HG02884 (cell line): Measurements from ENCODE around the gene OGA.
"Not testable (repeated sequence)": the region's sequence is repeated elsewhere in the genome, so short reads cannot be mapped to it uniquely, and the experiment has no call there.

ENCODE experiments used
- ATAC-seq: cut with Tn5 transposase; IDR thresholded peaks from one replicate; pipeline ENCODE4 v1.9.1; 2021; ENCODE audit warnings: mild to moderate bottlenecking, moderate library complexity; ENCODE audit not compliant: unreplicated experiment

The OGA gene

DNA sequence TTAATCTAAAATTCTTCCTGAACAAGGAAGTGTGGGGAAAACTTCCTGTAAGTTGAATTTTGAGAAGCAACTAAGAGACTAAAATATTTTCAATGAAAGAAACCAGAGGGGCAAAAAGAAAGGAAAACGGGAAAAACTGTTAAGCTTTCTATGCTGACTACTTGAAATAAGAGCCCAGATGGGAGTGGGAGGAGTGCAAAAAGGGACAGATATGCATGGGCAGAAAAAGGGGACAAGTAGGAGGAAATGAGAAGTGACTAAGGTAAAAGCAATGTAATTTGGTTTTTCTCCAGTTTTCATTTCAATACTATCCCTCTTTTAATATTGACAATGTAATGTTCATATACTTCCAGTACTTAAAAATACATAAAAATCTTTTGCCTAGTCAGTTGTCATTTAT lies 11.1 kb downstream of the OGA start:
- ATAC-seq: no peak

DNA sequence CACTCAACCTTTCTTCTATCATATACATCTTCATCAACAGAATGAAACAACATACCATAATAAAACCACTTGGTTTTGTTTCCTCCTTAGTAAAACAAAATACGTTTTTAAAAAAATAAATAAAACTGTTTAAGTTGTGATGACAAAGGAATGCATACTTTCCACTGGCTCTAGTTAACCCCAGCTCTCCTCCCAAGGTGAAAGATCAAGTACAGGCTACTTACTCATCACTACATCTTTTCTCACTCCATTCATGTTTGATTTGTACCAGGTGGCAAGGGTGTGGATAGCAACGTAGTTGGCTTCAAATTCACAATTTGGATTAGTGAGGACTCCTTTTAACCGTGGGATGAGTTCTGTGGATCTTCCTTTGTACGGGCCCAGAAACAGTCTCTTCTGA lies 14.7 kb downstream of the OGA start:
- ATAC-seq: no peak

DNA sequence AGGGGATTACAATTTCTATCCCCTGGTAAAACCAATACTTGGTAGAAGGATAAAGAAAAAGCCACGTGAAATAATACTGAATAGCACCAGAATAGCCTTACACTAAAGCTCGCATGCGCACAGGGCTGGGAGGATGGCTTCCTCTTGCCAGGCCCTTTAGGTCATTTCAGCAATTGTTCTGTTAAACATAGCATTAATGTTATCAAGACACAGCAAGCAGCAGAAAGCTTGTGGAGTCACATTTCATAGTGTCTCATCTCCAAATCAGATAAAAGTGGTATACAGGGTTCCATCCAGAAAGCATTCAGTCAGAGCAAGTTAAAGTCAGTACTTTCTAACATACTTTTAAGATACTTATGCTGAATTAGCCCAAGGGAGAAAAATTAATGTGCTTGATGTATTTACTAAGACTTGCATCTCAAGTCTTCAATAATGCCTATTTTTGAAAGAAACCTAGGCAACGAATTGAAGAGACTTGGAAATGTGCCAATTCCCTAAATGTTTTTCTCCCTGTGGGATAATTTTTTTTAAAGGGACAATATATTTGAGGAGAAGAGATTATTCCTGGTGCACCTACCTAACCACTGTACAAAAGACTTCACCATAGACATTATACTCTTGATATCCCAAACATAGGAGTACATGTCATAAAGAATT lies 20.7 kb downstream of the OGA start:
- no peak for ATAC-seq

DNA sequence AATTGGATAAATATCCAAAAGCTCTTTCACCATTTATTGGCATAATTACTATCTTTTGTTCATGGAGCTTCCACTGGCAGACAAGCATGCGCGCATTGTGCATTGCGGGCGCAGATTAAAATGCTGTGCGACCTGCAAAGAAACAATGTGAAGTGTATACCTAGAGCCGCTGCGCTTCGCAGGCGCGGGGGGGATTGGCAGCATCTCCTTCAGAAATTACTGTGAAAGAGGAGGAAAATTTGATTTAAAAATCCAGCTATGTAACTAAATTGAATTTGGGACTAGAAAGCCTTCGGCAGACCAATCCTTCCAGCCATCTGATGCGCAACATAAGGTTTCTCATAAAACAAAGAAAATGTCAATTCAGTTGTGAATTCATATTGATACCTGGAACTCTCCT lies 24.7 kb downstream of the OGA start:
- ATAC-seq: no peak

DNA sequence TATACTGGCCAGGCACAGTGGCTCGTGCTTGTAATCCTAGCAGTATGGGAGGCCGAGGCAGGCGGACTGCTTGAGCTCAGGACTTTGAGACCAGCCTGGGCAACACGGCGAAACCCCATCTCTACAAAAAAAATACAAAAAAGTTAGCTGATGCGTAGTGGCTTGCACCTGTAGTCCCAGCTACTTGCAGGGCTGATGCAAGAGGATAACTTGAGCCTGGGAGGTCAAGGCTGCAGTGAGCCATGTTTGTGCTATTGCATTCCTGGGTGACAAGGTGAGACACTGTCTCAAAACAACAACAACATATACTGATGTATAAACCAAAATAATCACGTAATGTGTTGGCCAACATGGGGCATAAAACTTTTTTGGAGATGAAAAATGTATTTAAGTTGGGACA lies 28.6 kb downstream of the OGA start:
- ATAC-seq: no peak

DNA sequence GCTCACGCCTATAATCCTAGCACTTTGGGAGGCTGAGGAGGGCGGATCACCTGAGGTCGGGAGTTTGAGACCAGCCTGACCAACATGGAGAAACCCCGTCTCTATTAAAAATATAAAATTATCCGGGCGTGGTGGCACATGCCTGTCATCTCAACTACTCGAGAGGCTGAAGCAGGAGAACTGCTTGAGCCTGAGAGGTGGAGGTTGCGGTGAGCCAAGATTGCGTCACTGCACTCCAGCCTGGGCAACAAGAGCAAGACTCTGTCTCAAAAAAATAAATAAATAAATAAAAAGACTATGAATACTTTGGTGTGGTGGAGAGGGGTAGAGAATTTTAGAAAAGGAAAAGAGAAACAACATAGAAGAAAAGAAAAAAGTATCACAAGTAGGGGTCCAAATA lies 29.0 kb downstream of the OGA start:
- not testable (repeated sequence) for ATAC-seq

DNA sequence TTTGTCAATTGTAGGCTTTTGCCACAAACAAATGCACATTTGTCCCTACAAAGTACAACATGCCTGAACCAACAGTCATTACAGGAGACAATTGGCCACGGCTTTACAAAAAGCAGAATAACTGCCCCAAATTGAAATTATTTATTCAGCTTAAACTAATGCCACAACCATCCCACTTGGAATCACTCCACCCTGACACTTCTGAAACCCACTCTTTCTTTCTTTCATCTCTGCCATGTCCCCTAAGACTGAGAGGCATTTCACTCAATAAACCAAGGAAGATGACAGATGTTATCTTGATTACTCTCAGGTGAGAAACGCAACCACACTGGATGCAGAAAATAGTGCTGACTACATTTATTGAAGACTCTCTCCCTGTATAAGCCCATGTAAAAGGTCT lies 32.4 kb downstream of the OGA start:
- ATAC-seq: no peak

DNA sequence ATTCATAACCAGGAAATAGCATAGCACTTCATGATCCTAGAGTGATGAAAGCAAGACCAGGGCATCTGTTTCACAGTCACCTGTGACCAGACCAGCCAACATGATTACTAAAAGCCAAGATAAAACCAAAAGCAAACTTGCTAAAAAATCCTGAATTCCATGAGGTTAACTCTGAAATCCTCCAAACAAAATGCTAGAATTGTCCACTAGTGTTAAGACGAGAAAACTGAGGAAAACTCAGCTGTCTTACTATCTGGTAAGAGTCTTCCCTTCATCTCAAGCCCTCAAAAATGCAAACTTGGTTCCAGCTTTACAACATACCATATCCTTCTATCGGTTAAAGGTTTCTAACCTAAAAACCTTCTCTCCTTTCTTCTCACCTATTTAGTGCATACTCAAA lies 33.7 kb downstream of the OGA start:
- no peak for ATAC-seq

DNA sequence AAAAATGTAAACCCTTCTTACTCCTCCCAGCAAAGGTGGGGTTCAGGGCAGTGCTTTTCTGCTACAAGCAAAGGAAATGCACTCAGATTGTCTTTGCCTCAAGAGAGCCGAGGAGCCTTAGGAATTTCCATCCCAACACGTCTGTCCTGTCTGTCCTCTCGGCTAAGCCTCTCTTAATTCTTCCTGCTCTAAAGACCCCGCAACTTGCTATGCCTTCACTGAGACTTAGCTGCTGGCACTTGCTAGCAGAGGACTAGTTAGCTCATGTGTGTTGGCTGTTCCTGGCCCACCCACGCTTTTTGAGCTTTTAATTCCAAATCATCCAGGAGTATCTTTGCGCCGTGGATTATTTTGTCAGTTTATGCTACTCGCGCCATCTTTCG lies 34.5 kb downstream of the OGA start:
- ATAC-seq: no peak

DNA sequence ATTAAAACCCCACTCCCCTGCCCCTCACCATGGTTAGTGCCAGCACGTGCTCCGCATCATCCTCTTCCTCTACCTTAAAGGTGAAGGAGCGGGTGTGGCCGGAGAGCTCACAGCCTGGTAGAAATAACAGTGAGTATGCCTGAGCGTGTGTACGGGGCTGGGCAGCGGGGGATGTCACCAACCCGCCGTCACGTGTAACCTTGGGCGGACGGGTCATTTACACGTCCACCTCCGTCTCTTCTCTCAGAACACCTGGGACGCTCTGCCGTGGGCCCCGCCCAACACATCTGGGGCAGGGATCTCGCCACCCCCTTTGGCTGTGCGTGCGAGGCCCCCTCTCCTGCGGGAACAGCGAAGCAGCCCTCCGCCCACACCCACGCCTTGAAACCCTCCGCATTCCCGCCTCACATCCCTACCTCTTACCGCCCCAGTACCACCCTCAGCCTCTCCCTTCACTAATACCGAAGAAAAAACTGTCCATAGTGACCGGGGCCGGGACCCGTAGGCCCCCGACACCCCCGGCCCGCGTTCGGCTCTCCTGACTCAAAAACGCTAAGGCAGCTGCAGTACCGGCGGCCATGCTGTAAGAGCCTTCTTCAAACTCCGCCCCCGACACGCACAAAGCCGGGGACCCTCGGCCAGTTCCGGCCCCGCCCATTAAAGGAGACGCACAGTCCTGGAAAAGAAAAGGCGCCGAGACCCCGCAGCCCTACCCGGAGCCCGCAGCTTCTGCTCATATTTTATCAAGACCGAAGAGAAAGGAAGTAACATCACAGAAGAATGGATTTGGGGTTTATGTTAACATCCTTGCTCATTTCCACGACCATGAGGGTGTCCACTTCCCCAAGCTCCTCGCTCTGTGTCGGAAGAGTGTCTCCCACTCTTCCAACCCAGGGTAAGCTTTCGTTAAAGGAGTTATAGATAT lies 35.2 kb downstream of the OGA start, which contains the start of gene NPM3:
TSS of gene NPM3 (minus strand) at position 636 of the 925 bp plus-strand sequence. CDS start at position 580, 56 bp downstream.
- peak; percentile 52 for ATAC-seq

DNA sequence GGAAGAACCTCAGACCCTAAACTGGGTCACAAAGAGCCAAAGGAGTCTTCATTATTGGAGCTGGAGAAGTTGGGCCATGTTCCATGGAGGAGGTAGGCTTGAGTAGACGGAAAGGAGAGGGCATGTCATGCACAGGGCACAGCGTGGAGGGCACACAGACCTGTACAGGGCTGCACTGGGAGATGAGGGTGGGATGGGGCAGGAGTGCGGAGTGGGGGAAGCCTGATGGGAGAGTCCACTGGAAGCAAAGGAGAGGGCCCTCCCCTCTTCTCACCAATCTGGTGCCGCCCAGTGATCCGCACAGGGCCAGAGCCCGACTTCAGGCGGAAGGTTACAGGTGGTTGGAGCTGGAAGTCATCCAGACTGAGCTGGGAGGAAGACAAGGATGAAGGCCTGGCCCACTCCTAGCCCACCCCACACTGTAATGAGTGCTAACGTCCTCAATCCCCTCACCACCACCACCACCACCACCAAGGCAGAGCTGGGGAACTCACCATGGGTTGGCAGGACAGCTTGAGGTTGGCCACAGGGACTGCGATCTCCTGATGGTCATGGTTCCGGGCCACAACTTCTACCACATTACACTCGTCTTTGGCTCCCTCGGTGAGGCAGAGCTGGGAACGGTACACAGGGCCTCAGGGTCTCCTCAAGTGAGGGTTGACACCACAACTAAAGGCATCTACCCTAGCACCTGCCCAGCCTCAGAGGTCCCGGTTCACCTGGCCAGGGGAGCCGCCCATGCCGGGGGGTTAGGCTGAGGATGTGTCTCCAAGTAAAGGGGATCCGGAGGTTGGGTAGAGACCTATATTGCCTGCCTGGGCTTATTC lies 36.0 kb downstream of the OGA start:
- ATAC-seq: no peak

DNA sequence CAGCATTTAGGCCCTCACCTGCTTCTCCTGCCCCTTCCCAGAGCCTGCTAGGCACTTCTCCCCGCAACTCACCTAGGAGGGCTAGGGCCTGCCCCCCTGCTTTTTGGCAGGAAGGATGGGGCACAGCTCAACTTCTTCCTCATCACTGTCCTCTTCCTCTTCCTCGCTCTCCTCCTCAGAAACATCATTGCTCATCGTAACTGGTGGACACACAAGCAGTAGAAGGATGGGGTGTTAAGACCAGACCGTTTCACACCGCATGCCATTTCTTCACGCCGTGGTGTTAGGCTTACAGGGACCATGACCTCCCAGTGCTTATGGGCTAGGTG lies 36.6 kb downstream of the OGA start:
- ATAC-seq: no peak

DNA sequence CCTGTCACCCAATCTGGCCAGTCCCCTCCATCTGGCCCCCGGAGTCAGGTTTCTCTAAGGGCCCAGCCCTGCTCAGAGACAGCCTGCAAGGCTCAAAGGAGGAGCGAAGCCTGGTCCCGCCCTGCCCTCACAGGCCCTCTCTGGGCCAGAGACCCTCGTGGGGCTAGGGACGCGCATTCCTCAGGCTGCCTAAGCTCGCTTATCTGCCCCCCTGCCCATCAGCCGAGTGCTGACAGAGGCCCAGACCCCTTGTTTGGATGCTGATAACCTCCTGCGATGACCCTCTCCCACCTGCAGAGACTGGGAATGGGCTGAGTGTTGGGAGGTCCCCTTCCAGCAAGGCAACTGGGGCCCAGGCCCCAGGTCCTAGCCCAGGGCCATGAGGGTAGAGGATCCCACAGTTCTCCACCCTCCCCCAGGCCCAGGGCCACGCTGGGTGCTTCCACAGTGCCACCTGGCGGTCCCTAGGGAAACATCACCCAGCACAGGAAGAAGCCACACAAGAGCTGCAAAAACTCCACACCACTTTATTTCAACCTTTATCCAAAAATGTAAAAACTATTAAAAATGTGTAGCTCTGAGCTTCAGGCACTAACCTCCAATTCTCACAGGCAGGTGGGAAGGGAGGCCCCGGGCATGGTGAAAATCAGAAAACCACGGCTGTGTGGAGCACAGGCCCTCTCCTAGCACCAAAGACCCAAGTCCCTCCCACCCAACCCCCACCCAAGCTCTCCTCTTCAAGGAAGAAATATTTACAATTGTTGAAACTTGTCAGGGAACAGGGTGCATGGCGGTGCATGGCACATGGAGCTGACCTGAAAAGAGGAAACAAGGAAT lies 37.2 kb downstream of the OGA start:
- no peak for ATAC-seq

DNA sequence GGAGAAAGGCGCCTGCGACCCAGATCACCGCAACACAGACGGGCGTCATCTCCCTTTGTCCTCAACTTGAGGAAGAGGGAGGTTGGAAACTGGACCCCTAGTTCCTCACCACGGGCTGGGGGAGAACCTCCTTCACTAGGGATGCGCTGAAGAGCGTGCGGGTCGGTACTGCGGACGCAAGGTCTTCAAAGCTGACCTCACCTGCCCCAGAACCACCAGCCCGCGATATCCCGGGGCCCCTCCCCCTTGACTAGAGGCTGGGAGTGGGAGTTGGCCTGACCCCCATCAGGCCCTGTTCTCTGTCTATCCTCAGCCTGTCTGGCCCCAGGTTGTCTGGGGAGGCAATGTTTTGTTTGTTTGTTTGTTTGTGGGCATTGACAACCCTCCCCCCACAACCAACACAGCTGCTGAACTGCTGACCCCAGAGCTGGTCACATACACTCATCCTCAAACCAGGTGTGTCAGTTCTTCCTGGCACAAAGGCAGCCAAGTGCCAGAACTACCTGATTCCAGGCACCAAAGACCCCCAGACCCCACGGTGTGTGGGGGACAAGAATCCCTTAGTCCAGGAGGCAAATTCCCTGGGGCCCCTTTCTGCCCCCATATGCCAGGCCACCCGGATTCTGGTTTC lies 37.9 kb downstream of the OGA start:
- no peak for ATAC-seq

DNA sequence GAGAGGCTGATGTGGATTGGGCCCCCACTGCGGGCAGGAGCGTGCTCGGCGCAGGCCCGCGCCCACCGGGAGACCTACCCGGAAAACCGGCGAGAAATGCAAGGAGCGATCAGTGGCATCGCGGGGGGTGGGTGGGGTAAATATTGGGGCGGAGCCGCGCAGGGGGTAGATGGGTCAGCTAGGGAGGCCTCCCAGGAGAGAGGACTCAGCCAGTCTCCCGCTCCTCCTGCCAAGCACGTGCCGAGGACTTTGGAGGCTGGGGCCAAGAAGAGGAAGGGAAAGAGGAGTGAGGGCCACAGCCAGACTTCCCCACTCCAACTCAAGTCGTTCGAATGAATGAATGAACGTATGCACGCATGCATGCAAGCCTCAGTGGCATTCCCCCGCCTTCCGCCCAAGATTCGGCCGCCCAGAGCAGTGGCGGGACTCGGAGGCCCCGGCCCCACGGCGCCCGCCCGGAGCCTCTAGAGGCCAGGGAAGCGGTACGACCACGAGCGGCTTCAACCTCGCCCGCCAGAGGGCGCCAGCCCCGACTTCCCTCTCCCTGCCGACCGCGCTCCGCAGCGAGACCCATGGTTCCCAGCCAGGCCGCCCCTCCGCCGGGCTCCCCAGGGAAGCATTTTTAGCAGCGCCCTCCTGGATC lies 38.6 kb downstream of the OGA start:
- no peak for ATAC-seq

DNA sequence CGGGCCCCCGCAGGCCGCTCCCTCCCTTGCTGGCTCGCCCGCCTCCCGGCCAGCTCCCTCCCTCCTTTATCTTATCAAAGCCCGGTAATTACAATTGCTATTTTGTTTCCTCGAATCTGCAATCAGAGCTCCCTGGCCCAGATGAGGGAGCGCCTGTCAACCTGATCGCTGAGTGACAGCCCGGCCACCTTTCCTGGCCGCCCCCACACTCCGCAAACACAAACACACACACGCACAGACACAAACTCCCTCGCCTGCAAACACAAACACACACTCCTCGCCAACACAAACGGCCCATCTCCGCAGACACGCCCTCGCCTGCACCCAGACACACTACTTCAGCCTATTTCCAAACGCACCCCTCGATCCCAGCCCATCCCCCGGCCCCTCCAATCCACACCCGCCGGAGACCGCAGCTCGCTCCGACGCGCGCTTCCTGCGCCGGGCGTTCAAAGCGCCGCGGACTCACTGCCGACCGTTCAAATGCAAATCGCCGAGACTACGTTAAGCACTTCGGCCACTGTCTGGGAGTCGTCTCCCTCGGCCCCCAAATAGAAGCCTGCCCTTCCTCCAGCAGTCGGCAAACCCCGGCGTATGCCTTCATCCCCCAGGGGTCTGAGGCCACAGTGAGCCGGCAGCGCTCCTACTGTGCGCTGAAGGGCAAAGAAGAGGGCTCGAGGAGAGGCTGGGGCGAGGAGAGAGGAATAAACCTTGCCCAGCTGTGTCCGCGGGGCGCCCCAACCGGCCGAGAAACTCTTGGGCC lies 39.3 kb downstream of the OGA start:
- no peak for ATAC-seq

DNA sequence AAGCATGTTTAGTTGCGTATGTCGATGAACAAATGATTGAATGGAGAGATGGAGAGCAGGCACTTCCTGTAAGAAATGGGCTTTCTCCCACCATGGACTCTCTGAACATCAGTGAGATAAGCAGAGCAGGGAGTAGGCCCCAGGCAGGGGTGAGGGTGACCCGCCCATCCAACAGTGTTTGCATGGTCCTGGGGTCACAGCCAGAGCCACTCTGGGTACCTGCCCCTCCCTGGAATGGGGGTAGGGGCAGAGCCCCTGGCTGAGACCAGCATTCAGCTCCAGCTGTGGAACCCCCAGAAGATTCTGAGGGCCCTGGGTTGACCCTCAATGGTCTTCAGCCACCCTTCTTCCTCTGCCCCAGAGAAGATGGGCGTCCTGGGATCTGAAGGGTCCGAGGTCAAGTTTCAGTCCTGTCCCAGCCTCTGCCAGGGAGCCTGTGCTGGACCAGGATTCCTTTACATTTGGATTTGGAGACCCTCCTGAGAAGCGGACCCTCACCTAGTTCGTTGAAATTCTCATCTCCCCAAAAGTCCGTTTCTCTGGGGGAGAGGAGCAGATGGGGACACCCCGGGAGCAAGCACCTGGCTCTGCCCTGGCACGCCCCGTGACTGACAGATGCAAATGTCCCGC lies 40.0 kb downstream of the OGA start:
- ATAC-seq: no peak

DNA sequence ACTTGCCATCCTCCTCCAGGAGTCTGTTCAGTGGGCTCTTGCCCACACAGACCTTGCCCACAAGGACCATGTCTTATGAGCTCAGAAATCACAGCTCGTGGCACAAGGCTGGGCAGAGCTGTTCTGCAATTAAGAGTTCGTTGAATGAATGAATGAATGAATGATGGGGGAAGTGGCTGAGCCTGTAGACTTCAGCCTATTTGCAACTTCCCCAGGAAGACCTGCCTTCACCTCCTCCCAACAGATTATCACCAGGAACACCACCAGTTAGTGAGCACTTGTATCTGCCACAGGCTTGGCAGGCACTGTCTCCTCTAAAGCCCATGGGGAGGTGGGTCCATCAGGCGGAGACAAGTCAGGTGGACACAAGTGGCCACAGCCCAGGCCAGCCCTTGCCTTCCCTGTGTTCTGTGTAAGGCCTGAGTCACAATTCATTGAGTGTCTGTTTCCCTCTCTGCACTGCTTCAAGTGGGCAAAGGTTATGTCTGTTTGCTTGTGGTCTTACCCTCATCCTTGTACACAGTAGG lies 40.6 kb downstream of the OGA start:
- no peak for ATAC-seq
